HepG2 (cell line): ENCODE measurements around the gene NOL12. TPM values are rescaled to one million over a fixed set of nuclear protein-coding genes. Genes with fewer than 3 reads are reported as not detected.

Experiments used
- ATAC-seq: fragments of 200-7000 bp; cut with Tn5 transposase; 3 replicates; pipeline ENCODE4 v1.9.1; 2020; ENCODE audit warnings: mild to moderate bottlenecking, moderate library complexity
- BruUV-seq: library from RNA; stranded (reverse); fragments of 400-500 nt; replicated peaks from 2 replicates; lab custom pipeline; 2021; lab: Mats Ljungman, UMichigan
- CTCF ChIA-PET: fragments of 300-600 bp; formaldehyde crosslinking; extraction: SDS; loops from one replicate; lab custom pipeline; 2021; ENCODE audit warnings: low total read pairs, inconsistent platforms, low intra/inter-chr PET ratio; lab: Yijun Ruan, JAX
- POLR2A ChIA-PET: fragments of 350-600 bp; sonication (Branson Sonifier 250); formaldehyde crosslinking; loops from one replicate; lab custom pipeline; 2020; ENCODE audit warnings: antibody characterized with exemption, inconsistent platforms; lab: Yijun Ruan, JAX
- DNase-seq: peaks from one replicate; pipeline ENCODE4 v3.0.0-alpha.2; 2015; ENCODE audit warnings: low spot score
- FAIRE-seq: peaks from 3 replicates; lab custom pipeline; 2011; peaks lifted over from hg19 to GRCh38; lab: Jason Lieb, UNC
- H2AFZ ChIP-seq: one replicate; pipeline ENCODE4 v1.6.1; 2011; ENCODE audit warnings: low read length, inconsistent platforms
- H3K27ac ChIP-seq: fragments of 300-600 bp; 3 replicates; pipeline ENCODE4 v1.8.0; 2011; ENCODE audit warnings: mixed run types, mild to moderate bottlenecking, mixed read lengths, low read length, inconsistent platforms; ENCODE audit not compliant: insufficient read depth; ENCODE audit errors: extremely low read length
- H3K27me3 ChIP-seq, 2 experiments: fragments of 200-600 bp in 1 of 2; 2 replicates in 1 of 2; 3 replicates in 1 of 2; pipeline versions ENCODE4 v1.6.0 to v1.8.0; 2011; ENCODE audit warnings: low read length in 2 of 2, mild to moderate bottlenecking in 2 of 2, moderate library complexity in 2 of 2, inconsistent platforms in 1 of 2; ENCODE audit not compliant: insufficient read depth in 2 of 2, control insufficient read depth in 1 of 2
- H3K36me3 ChIP-seq, 2 experiments: fragments of 200-600 bp in 1 of 2; replicated peaks in 1 of 2; 2 replicates in 1 of 2; 3 replicates in 1 of 2; pipeline versions ENCODE4 v1.5.1 to v1.8.0; 2011; ENCODE audit warnings: low read length in 2 of 2, inconsistent platforms in 1 of 2; ENCODE audit not compliant: insufficient read depth in 2 of 2, control insufficient read depth in 1 of 2
- H3K4me1 ChIP-seq: 2 replicates; pipeline ENCODE4 v1.5.1; 2012; ENCODE audit warnings: low read length, inconsistent platforms; ENCODE audit not compliant: insufficient read depth
- H3K4me2 ChIP-seq: 2 replicates; pipeline ENCODE4 v1.6.0; 2011; ENCODE audit warnings: low read depth, low read length, inconsistent platforms
- H3K4me3 ChIP-seq, 3 experiments: fragments of 200-600 bp in 1 of 3; sonication (generic), shearing (Covaris generic) in 1 of 3; replicated peaks in 1 of 3; 2 replicates each; pipeline ENCODE4 v1.5.1; 2011 to 2016; ENCODE audit warnings: low read length in 3 of 3, inconsistent platforms in 2 of 3, low read depth in 2 of 3, mild to moderate bottlenecking in 2 of 3, control low read depth in 1 of 3, mixed read lengths in 1 of 3; ENCODE audit not compliant: insufficient read depth in 1 of 3
- H3K79me2 ChIP-seq: one replicate; pipeline ENCODE4 v1.6.1; 2011; ENCODE audit warnings: low read length, inconsistent platforms; ENCODE audit not compliant: insufficient read depth
- H3K9ac ChIP-seq: 2 replicates; pipeline ENCODE4 v1.6.0; 2011; ENCODE audit warnings: mild to moderate bottlenecking, low read depth, low read length, inconsistent platforms; ENCODE audit not compliant: insufficient read depth
- H3K9me3 ChIP-seq: 2 replicates; pipeline ENCODE4 v1.5.1; 2012; ENCODE audit warnings: mild to moderate bottlenecking, low read length
- H4K20me1 ChIP-seq: 2 replicates; pipeline ENCODE4 v1.6.0; 2011; ENCODE audit warnings: inconsistent platforms, mild to moderate bottlenecking, low read length, moderate library complexity; ENCODE audit not compliant: insufficient read depth
- CENPT ChIP-seq: sonication (generic); formaldehyde crosslinking; IDR thresholded peaks from 2 replicates; pipeline ENCODE4 v1.8.0; 2022; ENCODE audit warnings: low read depth, mild to moderate bottlenecking, moderate library complexity, missing genetic modification reagents
- CHD2 ChIP-seq: IDR thresholded peaks from 2 replicates; pipeline ENCODE4 v1.6.1; 2011; ENCODE audit warnings: low read depth, low read length, improper control_type of control experiment
- EZH2 ChIP-seq: conservative IDR thresholded peaks from 2 replicates; pipeline ENCODE4 v1.6.1; 2012; ENCODE audit warnings: mild to moderate bottlenecking, low read depth, low read length, moderate library complexity
- FOXO4 ChIP-seq: sonication (generic); formaldehyde crosslinking; conservative IDR thresholded peaks from 2 replicates; pipeline ENCODE4 v1.8.1; 2023; ENCODE audit warnings: missing genetic modification reagents
- GTF3A ChIP-seq: sonication (generic); formaldehyde crosslinking; conservative IDR thresholded peaks from 2 replicates; pipeline ENCODE4 v1.4.0; 2020; ENCODE audit warnings: mild to moderate bottlenecking, missing genetic modification reagents
- HOXA9 ChIP-seq: sonication (generic); formaldehyde crosslinking; IDR thresholded peaks from 2 replicates; pipeline ENCODE4 v1.8.1; 2022; ENCODE audit warnings: missing genetic modification reagents, mild to moderate bottlenecking, moderate library complexity, borderline replicate concordance
- KDM6A ChIP-seq: IDR thresholded peaks from 2 replicates; pipeline ENCODE4 v1.6.1; 2016; ENCODE audit warnings: low read depth
- PAXIP1 ChIP-seq: sonication (generic); formaldehyde crosslinking; conservative IDR thresholded peaks from 2 replicates; pipeline ENCODE4 v1.4.0; 2020; ENCODE audit warnings: mild to moderate bottlenecking, missing genetic modification reagents, moderate library complexity
- POGZ ChIP-seq: sonication (generic); formaldehyde crosslinking; IDR thresholded peaks from 2 replicates; pipeline ENCODE4 v1.4.0; 2020; ENCODE audit warnings: mild to moderate bottlenecking, missing genetic modification reagents
- TBX2 ChIP-seq: sonication (generic); formaldehyde crosslinking; IDR thresholded peaks from 2 replicates; pipeline ENCODE4 v1.5.0; 2020; ENCODE audit warnings: missing genetic modification reagents, mild to moderate bottlenecking, borderline replicate concordance
- ZBTB42 ChIP-seq: sonication (generic); formaldehyde crosslinking; IDR thresholded peaks from 2 replicates; pipeline ENCODE4 v1.5.0; 2020; ENCODE audit warnings: mild to moderate bottlenecking, missing genetic modification reagents
- ZNF17 ChIP-seq: sonication (generic); formaldehyde crosslinking; IDR thresholded peaks from 2 replicates; pipeline ENCODE4 v1.5.0; 2020; ENCODE audit warnings: mild to moderate bottlenecking, missing genetic modification reagents
- ZNF629 ChIP-seq: sonication (generic); formaldehyde crosslinking; conservative IDR thresholded peaks from 2 replicates; pipeline ENCODE4 v1.5.0; 2020; ENCODE audit warnings: missing genetic modification reagents
- ZNF674 ChIP-seq: sonication (generic); formaldehyde crosslinking; IDR thresholded peaks from 2 replicates; pipeline ENCODE4 v1.5.0; 2020; ENCODE audit warnings: low read depth, mild to moderate bottlenecking, missing genetic modification reagents
- WGBS: methylation state at CpG from one replicate; pipeline ENCODE4 v1.1.6; 2017; ENCODE audit warnings: low lambda C conversion rate; 5-methylcytosine and 5-hydroxymethylcytosine counted together
- in situ Hi-C: cut with HindIII; loops from 2 replicates; pipeline ENCODE4 v1.10.0; 2017; ENCODE audit warnings: low pct_unique_long_range_greater_than_20kb; ENCODE audit not compliant: extremely low pct_ligation_motif_present
- intact Hi-C: fragments of 100-400 bp; cut with micrococcal nuclease; formaldehyde crosslinking; loops from one replicate; pipeline ENCODE4 v1.10.0; 2022; ENCODE audit not compliant: unreplicated experiment
- polyA plus RNA-seq, 8 experiments: library from polyadenylated mRNA; depleted of rRNA in 3 of 8; stranded (reverse) in 7 of 8; unstranded in 1 of 8; fragments of >200 nt; fragmentation: Illumina TruSeq in 4 of 8; extraction: Trizol in 4 of 8; gene quantifications; 2 replicates each; pipeline versions ENCODE4 v1.2.1 to v1.2.3, GENCODE V29; 2011 to 2016; ENCODE audit warnings: low read depth in 4 of 8, missing spikeins in 1 of 8, mixed read lengths in 1 of 8; ENCODE audit not compliant: insufficient read depth in 1 of 8
- total RNA-seq, 5 experiments: library from RNA; depleted of rRNA; stranded (reverse); fragments of >200 nt; fragmentation: Illumina TruSeq; extraction: Trizol; gene quantifications; 2 replicates each; pipeline ENCODE4 v1.2.3, GENCODE V29; 2016; ENCODE audit warnings: low read depth in 1 of 5

NOL12 gene
- total and polyA plus RNA-seq, 2 of the 13 experiments (the other 11 are each of a cell fraction or from before 2014, with no cell fraction given), result 14.3 to 31.4 TPM

GRCh38 chr22:37674951-37675929, 10.9 kb upstream of the NOL12 start, which contains the start of gene LGALS1:
Gene LGALS1 (plus strand): TSS chr22:37675636. CDS start chr22:37675703, 67 bp downstream.
- Histone ChIP-seq H3K4me1 (peaks cover 42% of the 10 kb centered on the region), H3K4me3 (peak within 1 kb of the TSS; percentile 57 to 71 (median 59)), H2AFZ (no peak within 1 kb of the TSS), H3K36me3 (peaks cover 0 to 2% of the 10 kb centered on the region in 2 experiments; a peak in 1 of 5 replicates), H3K9ac (peak within 1 kb of the TSS; percentile 71), H3K79me2 (no peaks in the 10 kb centered on the region), H3K27ac (peak within 1 kb of the TSS; percentile 33), H3K4me2 (peak within 1 kb of the TSS; percentile 96), H4K20me1 (no peaks in the 10 kb centered on the region), H3K9me3 (no peaks in the 10 kb centered on the region), H3K27me3 (no peaks in the 10 kb centered on the region)
- peak; percentile 77 for ATAC-seq
- CTCF ChIA-PET, result no interaction called here
- peak; percentile 81 for DNase-seq
- WGBS, result 0% methylated on average over 6 of the region's 34 CpGs
- POLR2A ChIA-PET, result interaction anchor here (1.0 to 6.0 kb wide), 5 partner anchors 8 to 130 kb away, joined by 3 to 120 read pairs (median 5); partner anchors contain the start of genes GGA1, NOL12 and PDXP
- intact Hi-C loops (no loop called here), in situ Hi-C loops (no loop called here)
- FAIRE-seq, result peak; percentile 30
- BruUV-seq, result no TSS peak
- TF ChIP-seq ZNF629 (CRISPR knock-in tag) (peak; percentile 99), TBX2 (peak; percentile 66), PAXIP1 (CRISPR knock-in tag) (peak; percentile 46; the same call in 1 of the 2 replicates), ZNF674 (CRISPR knock-in tag) (no peak), ZBTB42 (CRISPR knock-in tag) (no peak), CHD2 (no peak), HOXA9 (CRISPR knock-in tag) (no peak), POGZ (no peak), EZH2 (no peak), GTF3A (CRISPR knock-in tag) (no peak), ZNF17 (CRISPR knock-in tag) (no peak), FOXO4 (CRISPR knock-in tag) (no peak), KDM6A (CRISPR knock-in tag) (no peak), CENPT (CRISPR knock-in tag) (no peak)
